NT2/D1 (cell line): ENCODE measurements around the gene TERF2IP.

ENCODE experiments used
- SUZ12 ChIP-seq: IDR thresholded peaks from 2 replicates; pipeline ENCODE4 v1.6.1; 2011; ENCODE audit not compliant: insufficient read length, insufficient read depth; ENCODE audit errors: extremely low read depth
- YY1 ChIP-seq: IDR thresholded peaks from 2 replicates; pipeline ENCODE4 v1.6.1; 2011; ENCODE audit not compliant: insufficient read length, insufficient read depth
- ZNF274 ChIP-seq: IDR thresholded peaks from 2 replicates; pipeline ENCODE4 v1.6.1; 2011; ENCODE audit warnings: mild to moderate bottlenecking, low read depth, low read length

GRCh38 chr16:75676909-75677308 lies 29.3 kb downstream of the TERF2IP start, which contains the start of gene CPHXL2:
- TF ChIP-seq YY1 = no peak
- no peak for TF ChIP-seq ZNF274
- no peak for TF ChIP-seq SUZ12
